OCI-LY7 (cell line): Measurements from ENCODE around the gene COL15A1.

Experiments used
- CTCF ChIP-seq: fragments of 200-600 bp; sonication (generic); conservative IDR thresholded peaks from 2 replicates; pipeline ENCODE4 v1.5.1; 2014; ENCODE audit warnings: mild to moderate bottlenecking, antibody characterized with exemption, low read length, moderate library complexity, mixed read lengths
- EZH2phosphoT487 ChIP-seq: fragments of 200-600 bp; sonication (generic); IDR thresholded peaks from 2 replicates; pipeline ENCODE4 v1.6.1; 2018; ENCODE audit warnings: low read depth, borderline replicate concordance, mild to moderate bottlenecking, mixed run types, antibody characterized with exemption, low read length, moderate library complexity, mixed read lengths

GRCh38 chr9:99074902-99075245 is 131.2 kb downstream of the COL15A1 start:
- no peak for TF ChIP-seq CTCF
- no peak for TF ChIP-seq EZH2phosphoT487
